Hepatocyte (in vitro differentiated cells): ENCODE measurements around the gene NR2C2.

Experiments used
- CTCF ChIP-seq: fragments of 200-600 bp; sonication (generic); IDR thresholded peaks from 2 replicates; pipeline ENCODE4 v1.5.1; 2016; ENCODE audit warnings: antibody characterized with exemption, mild to moderate bottlenecking; ENCODE audit not compliant: poor library complexity
- EZH2 ChIP-seq: fragments of 200-600 bp; sonication (generic); IDR thresholded peaks from 2 replicates; pipeline ENCODE4 v1.6.1; 2016; ENCODE audit warnings: antibody characterized with exemption, mild to moderate bottlenecking, borderline replicate concordance

- TF ChIP-seq EZH2, result no peak
- TF ChIP-seq CTCF, result no peak
Observed at GRCh38 chr3:14933820-14934425, 13.5 kb upstream of the NR2C2 start.
